ENCODE results near the gene ST3GAL3.

- no peak for TF ChIP-seq ESRRA (IDR thresholded peaks at IDR 0.05; ENCODE audit: low read length)
- TF ChIP-seq CTCF (IDR thresholded peaks at IDR 0.05 in 2 of 3, conservative IDR thresholded peaks at IDR 0.05 in 1 of 3; ENCODE audit: control insufficient read depth in 2 of 3, extremely low read depth in 1 of 3, insufficient read depth in 1 of 3, low read depth in 3 of 3, low read length in 3 of 3): no peak
- TF ChIP-seq MAX (IDR thresholded peaks at IDR 0.05; ENCODE audit: low read depth, low read length): no peak
- TF ChIP-seq MXI1 (IDR thresholded peaks at IDR 0.05; ENCODE audit: low read depth, low read length): no peak
- TF ChIP-seq USF2 (IDR thresholded peaks at IDR 0.05; ENCODE audit: borderline replicate concordance, low read depth, low read length): no peak
- no peak for TF ChIP-seq ZNF622 (IDR thresholded peaks at IDR 0.05)
- TF ChIP-seq POLR2AphosphoS5 (IDR thresholded peaks at IDR 0.05; ENCODE audit: low read length): no peak
- TF ChIP-seq JUNB (IDR thresholded peaks at IDR 0.05): no peak
- TF ChIP-seq RFX5 (IDR thresholded peaks at IDR 0.05; ENCODE audit: low read depth, low read length): no peak
- TF ChIP-seq EP300 (IDR thresholded peaks at IDR 0.05; ENCODE audit: borderline replicate concordance in 1 of 2, control insufficient read depth in 1 of 2, low read depth in 2 of 2, low read length in 2 of 2): no peak
- TF ChIP-seq PBX3 (IDR thresholded peaks at IDR 0.05; ENCODE audit: insufficient replicate concordance, low read depth, low read length): no peak
- no peak for TF ChIP-seq HDGF (IDR thresholded peaks at IDR 0.05)
- TF ChIP-seq NR2C2 (IDR thresholded peaks at IDR 0.05; ENCODE audit: borderline replicate concordance, control insufficient read depth, insufficient read length, low read depth): no peak
These were observed 79.0 kb downstream of the ST3GAL3 start for GRCh38 chr1:43786201-43786958.

Data from GM12878 (cell line).